Stimulated activated CD4-positive, alpha-beta T cell treated with anti-CD3 and anti-CD28 coated beads, Interleukin-15, amount 100 ng/mL, for 48 hours (primary cell): ENCODE measurements around the gene OASL.

Experiments
- DNase-seq, 2 donors: peaks; one replicate each; pipeline ENCODE4 v3.0.0-alpha.2; 2020; ENCODE audit warnings: low read depth in 2 of 2

The OASL gene

GRCh38 chr12:120991965-120992364, 47.1 kb downstream of the OASL start:
- no peak for DNase-seq

GRCh38 chr12:120990487-120991055, 48.5 kb downstream of the OASL start:
- DNase-seq: no peak

GRCh38 chr12:120989687-120990086, 49.4 kb downstream of the OASL start:
- no peak for DNase-seq

DNA sequence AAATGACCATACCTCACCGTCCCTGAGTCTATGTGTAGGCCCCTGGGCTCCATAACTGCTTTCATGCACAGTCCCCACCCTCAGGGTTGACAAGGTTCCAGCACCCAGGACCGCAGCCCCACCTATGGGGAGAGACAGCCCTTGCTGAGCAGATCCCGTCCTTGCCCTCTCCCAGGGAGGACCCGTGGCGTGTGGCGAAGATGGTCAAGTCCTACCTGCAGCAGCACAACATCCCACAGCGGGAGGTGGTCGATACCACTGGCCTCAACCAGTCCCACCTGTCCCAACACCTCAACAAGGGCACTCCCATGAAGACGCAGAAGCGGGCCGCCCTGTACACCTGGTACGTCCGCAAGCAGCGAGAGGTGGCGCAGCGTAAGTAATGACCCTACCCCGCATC, 50.4 kb downstream of the OASL start:
- no peak for DNase-seq

GRCh38 chr12:120988234-120988633, 50.8 kb downstream of the OASL start:
- DNase-seq: no peak

GRCh38 chr12:120984351-120984898, 54.6 kb downstream of the OASL start:
- no peak for DNase-seq

DNA sequence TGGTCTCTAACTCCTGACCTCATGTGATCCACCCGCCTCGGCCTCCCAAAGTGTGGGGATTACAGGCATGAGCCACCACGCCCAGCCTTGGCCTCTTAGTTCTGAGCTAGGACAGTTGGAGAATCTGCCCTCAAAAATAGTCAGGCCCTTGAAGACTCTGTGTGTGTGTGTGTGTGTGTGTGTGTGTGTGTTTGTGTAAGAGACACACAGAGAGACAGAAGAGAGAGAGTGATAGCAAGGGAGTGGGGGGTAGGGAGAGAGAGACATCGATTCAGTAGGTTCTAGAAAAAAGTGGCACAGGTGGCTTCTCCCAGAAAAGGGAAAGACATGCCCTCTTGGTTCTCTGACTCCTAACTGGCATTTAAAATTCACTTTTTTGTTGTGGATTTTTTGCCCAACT, 55.3 kb downstream of the OASL start:
- DNase-seq: no peak

DNA sequence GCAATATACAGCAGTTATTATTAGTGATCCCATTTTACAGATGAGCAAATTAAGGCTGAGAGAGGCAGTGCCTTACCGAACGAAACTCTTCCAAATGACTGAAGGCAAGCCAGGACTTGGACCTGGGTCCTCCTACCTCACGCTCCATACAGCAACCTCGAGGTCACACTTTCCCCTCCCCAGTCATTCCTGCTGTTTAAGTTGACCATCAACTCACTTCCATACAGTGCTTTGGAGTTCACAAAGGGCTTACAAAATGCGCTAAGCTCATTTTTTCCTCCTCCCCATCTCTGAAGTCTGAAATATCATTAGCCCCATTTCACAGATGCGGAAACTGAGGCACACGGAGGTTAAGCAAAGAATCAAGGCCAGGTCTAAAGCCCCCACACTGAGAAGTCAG, 56.4 kb downstream of the OASL start:
- no peak for DNase-seq

DNA sequence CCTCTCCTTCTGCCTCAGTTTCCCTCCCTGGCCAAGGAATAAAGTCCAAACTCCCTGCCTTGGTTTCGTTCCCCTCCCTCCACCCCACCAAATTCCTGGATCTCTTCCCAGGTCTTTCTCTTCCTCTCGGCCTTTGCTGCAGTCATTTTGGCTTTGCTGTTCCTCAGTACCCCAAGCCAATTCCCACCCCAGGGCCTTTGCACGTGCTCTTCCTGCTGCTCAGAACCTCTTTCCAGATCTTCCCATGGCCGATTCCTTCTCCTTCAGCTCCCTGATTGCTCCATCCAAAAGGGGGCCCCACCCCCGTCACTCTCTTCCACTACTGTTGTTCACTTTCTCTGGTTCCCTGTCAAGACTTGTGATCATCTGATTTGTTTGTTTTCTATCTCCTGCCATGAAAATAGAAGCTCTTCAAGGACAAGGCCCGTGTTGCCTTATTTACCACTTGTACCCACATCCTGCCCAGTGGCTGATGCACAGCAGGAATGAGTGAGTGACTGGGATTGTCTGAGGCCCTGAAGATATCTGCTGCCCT, 57.6 kb downstream of the OASL start:
- no peak for DNase-seq

DNA sequence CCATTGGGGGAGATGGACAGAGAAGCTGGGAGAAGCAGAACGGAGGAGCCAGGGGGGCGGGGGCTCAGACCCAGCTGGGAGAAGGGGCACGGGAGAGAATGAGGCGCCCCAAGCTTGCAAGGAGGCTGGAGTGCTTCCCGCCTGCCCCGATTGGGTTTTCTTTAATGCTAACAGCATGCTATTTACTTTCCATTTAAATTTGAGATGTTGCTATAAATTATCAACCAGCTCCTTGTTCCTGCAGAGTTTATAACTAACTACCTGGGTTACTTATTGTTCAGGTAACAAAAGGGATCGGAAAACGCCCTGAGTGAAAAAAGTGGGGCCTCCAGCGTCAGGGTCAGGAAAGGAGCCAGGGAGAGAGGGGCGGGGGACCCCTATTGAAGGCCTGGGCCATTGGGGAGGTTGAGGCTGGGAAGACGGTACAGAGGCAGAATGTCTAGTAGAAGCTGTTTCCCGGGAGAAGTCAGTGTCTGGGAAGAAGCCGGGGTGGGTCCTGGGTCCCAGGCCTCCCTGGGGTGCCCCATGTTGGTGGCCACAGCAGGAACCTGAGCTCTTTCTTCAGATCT, 58.2 kb downstream of the OASL start:
- no peak for DNase-seq

DNA sequence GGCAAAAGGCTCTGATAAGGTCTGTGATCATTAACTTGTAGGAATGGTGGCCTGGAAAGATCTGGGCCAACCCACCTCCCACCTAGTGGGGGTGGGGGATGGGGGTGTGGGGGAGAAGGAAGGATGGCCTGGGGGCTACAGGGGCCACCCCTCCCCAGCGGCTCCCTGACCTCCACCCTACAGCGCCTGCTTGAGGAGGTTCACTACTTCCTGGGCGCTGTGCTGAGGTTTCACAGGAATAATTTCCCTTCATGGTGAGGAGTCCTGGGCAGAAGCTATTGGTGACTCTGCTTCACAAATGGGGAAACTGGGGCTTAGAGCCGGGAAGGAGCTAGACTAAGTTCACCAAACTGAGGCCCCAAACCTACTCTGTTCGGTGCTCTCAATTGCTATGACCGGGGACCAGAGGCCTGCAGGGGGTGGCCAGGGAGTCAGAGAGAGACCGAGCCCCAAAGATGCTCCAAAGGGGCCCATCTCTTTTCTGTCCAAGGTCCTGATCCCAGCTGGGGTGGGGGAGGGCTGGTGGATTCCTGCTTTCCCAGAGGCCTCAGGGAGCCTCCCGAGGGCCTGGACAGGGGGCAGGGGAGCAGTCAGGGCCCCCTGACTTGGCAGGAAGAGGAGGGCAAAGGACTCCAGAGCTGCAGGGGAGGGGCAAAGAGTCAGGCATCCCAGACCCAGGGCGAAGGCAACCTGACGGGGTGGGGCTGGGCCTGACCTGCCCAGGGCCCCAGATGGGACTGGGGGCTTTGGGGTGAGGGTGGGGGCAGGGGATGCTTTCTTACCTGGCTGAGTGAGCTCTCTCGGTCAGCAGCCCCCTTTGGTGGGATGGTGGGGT, 59.0 kb downstream of the OASL start:
- no peak for DNase-seq

DNA sequence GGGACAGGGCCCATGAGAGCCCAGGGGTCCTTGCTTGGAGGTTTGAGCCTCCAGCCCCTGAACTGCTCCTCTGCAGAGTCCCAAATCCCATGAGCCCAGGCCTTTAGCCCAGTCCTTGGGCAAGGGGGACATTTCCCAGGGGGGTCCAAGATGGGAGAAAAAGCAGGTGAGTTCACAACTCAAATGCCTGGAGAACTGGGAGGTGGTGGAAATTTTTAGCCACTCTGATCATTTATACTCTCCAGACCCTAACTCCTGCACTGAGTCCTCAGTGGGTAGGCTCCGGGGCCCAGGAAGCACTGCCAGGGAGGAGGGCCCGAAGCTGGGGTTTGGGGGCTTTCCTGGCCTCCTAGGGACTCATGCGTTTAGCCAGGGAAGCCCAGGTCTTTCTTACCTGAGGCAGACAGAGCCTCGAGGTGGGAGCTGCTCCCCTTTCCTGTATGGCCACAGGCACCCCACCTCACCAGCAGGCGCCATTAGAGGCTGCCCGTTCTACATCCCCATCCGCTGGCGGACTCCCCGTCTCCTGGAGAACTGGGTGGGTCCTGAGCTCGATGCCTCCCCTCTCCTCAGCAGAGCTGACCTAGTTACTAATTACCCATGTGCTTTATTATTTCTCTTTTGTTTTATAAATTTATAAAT, 59.7 kb downstream of the OASL start:
- no peak for DNase-seq

GRCh38 chr12:120978296-120979219, 60.5 kb downstream of the OASL start, which contains the start of gene HNF1A:
Gene HNF1A, plus strand, starts transcription at chr12:120978543. Its CDS starts 226 bp downstream, at chr12:120978769.
- DNase-seq: no peak

DNA sequence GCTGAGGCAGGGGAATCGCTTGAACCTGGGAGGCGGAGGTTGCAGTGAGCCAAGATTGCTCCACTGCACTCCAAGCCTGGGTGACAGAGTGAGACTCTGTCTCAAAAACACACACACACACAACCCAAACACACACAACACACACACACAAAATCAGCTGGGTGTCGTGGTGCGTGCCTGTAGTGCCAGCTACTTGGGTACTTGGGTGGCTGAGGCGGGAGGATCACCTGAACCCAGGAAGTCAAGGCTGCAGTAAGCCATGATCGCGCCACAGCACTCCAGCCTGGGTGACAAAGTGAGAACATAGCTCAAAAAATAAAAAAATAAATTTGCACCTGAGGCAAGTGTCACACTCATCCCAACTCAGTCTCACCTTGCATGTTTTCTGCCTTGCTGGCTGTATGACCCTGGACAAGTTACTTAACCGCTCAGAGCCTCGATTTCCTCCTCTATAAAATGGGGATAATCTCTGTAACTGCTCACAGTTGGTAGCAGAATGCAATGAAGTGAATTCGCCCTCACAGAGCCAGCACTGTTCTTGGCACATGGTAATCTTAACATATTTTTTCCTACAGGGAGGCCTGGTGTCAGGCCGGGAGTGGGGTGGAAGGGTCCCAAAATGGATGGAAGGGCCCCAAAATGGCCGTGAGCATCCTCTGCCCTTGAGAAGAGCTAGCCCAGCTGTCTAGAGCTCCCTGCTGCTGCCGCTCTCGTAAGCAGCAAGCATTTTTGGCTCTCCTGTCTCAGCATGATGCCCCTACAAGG, 61.3 kb downstream of the OASL start:
- no peak for DNase-seq

DNA sequence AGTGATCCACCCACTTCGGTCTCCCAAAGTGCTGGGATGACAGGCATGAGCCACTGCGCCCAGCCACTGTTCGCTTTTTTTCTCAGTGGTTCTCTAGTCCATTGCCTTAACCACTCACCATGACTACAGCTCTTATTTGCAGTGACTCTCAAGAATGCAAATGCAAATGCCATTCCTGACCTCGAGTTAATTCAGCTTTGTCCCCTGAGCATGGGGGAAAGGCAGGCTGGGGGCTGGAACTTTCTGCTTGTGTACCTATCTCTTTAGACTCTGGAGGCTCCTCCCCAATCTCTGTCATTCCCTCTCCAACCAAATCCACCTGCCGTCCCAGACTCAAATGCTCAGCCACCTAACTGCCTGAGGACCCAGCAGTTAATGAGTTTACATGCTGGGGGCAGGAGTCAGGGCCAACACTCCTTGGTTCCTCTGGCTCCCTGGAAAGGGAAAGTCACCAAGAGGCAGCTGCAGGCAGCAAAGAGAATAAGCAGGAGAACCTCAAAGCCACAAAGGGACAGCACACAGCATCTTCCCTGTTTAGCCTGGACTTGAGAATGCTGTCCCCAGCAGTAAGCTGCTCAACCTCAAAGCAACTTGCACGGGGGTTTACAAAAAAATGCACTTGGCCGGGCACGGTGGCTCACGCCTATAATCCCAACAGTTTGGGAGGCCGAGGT, 66.0 kb downstream of the OASL start:
- DNase-seq: no peak

DNA sequence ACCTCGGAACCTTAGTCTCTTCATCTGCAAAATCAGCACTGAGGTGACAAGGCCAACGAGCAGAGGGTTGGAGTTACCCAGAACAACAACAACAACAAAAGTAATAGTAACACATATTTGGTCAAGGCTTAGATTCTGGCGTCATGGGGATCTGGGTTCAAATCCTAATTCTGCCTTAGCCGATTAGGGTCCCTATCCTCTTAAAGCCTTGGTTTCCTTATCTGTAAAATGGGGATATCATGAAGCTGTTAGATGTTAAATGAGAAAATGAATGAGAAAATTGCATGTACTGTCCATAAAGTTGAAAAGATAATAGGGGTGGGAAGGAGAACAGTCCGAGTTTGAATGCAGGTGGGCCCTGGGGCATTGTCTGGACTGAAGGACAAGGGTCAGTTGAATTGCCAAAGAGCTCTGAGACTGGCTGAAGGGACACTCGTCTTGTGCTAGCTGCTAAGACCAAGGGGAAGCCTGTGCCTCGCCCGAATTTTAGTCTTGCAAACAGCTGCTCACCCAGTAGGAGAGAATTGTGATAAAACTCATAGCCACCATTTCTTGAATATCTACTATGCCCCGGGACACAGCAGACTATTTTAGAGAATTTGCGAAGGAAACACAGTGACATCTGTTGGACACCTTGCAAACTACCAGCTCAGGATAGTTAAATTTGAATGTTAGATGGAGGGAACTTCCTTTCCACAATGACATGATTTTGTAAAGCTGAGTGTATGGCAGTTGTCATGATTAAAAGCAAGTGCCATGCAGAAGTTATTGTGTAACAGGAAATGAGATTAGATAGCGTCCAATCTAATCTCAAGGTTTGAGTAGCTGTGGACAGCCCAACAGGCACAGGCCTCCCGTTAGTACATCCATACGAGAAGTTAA, 67.5 kb downstream of the OASL start:
- DNase-seq: peak in 1 of 2 donors; percentile 19

- no peak for DNase-seq
These were observed 68.7 kb downstream of the OASL start for GRCh38 chr12:120970310-120970709.
